ENCODE data around the gene NDUFB6.
A peak's percentile ranks its signal among the peaks of the same experiment; 100 is the strongest.

- TF ChIP-seq, protein P1, sequence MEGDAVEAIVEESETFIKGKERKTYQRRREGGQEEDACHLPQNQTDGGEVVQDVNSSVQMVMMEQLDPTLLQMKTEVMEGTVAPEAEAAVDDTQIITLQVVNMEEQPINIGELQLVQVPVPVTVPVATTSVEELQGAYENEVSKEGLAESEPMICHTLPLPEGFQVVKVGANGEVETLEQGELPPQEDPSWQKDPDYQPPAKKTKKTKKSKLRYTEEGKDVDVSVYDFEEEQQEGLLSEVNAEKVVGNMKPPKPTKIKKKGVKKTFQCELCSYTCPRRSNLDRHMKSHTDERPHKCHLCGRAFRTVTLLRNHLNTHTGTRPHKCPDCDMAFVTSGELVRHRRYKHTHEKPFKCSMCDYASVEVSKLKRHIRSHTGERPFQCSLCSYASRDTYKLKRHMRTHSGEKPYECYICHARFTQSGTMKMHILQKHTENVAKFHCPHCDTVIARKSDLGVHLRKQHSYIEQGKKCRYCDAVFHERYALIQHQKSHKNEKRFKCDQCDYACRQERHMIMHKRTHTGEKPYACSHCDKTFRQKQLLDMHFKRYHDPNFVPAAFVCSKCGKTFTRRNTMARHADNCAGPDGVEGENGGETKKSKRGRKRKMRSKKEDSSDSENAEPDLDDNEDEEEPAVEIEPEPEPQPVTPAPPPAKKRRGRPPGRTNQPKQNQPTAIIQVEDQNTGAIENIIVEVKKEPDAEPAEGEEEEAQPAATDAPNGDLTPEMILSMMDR (IDR thresholded peaks at IDR 0.05) = peak in 3 of 4 experiments; percentile 9 to 43 (median 43)
- TF ChIP-seq POLR2A (IDR thresholded peaks at IDR 0.05) (peak in 1 of 2 donors; percentile 44), POLR2AphosphoS5 (IDR thresholded peaks at IDR 0.05) (peak; percentile 83)
Observed at GRCh38 chr9:32526041-32526706, 46.8 kb downstream of the NDUFB6 start, which contains the start of gene RIGI.

All from gastroesophageal sphincter (tissue), 3 donors.